Right lobe of liver (tissue), 6 donors: ENCODE results near the gene MON1A. TPM values are rescaled to one million over a fixed set of nuclear protein-coding genes. Genes with fewer than 3 reads are reported as not detected.

Experiments used
- ATAC-seq, 4 donors: fragments of 200-7000 bp; cut with Tn5 transposase; one replicate each; pipeline ENCODE4 v1.9.1; 2020; ENCODE audit warnings: mild to moderate bottlenecking in 4 of 4, moderate library complexity in 4 of 4
- DNase-seq, 3 donors: peaks; one replicate each; pipeline ENCODE4 v3.0.0-alpha.2; 2020
- H3K27ac ChIP-seq, 3 donors: fragments of 200-600 bp; one replicate each; pipeline ENCODE4 v1.8.0; 2022
- H3K27me3 ChIP-seq, 2 donors: fragments of 200-600 bp; one replicate each; pipeline ENCODE4 v1.8.0; 2022
- H3K36me3 ChIP-seq, 4 donors: fragments of 200-600 bp; sonication (generic) in 1 of 4; one replicate each; pipeline versions ENCODE4 v1.5.1 to v1.8.0; 2017 to 2022; ENCODE audit warnings: control low read depth in 1 of 4
- H3K4me1 ChIP-seq, 4 donors: fragments of 200-600 bp; sonication (generic) in 1 of 4; one replicate each; pipeline versions ENCODE4 v1.5.1 to v1.8.0; 2017 to 2022; ENCODE audit warnings: control low read depth in 1 of 4
- H3K4me3 ChIP-seq, 3 donors: fragments of 200-600 bp; one replicate each; pipeline ENCODE4 v1.8.0; 2022
- H3K9me3 ChIP-seq, 4 donors: fragments of 200-600 bp; sonication (generic) in 1 of 4; one replicate each; pipeline versions ENCODE4 v1.5.1 to v1.8.0; 2017 to 2022; ENCODE audit warnings: control low read depth in 1 of 4
- CTCF ChIP-seq, 4 donors: fragments of 200-600 bp in 3 of 4; fragments of 450-650 bp in 1 of 4; IDR thresholded peaks; one replicate each; pipeline versions ENCODE4 v1.5.1 to v1.8.0; 2016 to 2022; ENCODE audit warnings: antibody characterized with exemption in 4 of 4, mild to moderate bottlenecking in 2 of 4
- POLR2A ChIP-seq: fragments of 450-650 bp; IDR thresholded peaks from one replicate; pipeline ENCODE4 v1.6.1; 2017; ENCODE audit warnings: antibody characterized with exemption, mild to moderate bottlenecking
- WGBS: methylation state at CpG from one replicate; pipeline ENCODE4 v1.1.6; 2018; ENCODE audit warnings: low coverage, low lambda C conversion rate; ENCODE audit not compliant: insufficient coverage; ENCODE audit errors: missing lambda C conversion rate; 5-methylcytosine and 5-hydroxymethylcytosine counted together
- intact Hi-C, 2 donors: fragments of 100-400 bp; cut with DNase I; formaldehyde crosslinking; loops; one replicate each; pipeline versions ENCODE4 v1.11.2 to v1.14.1; 2022
- total RNA-seq, 6 experiments: library from RNA; depleted of rRNA in 2 of 6; stranded (reverse); fragments of >200 nt in 2 of 6; fragmentation: NEBNext Ultra II Directional in 3 of 6; extraction: Animal tissue kit (Norgen Biotek cat#: 25700) in 3 of 6; gene quantifications; one replicate each; pipeline versions ENCODE4 v1.1.0 to v1.2.4, GENCODE V29; 2016 to 2023
- donor health status: DM: no; HTN: yes; CAD: no.
- donor health status: DM: no; HTN: no; CAD: no.
- donor health status: DM: no; HTN: no; CAD: no.
- donor health status: DM: no; HTN: yes; CAD: no.
- donor health status: DM: no; HTN: yes; CAD: no.

Gene MON1A
- total RNA-seq, 6 experiments from 2014 or later: 5.4 to 14.2 (median 7.5) TPM

- Histone ChIP-seq H3K36me3 (no peaks in the 10 kb centered on the region), H3K9me3 (no peaks in the 10 kb centered on the region), H3K4me3 (no peak overlapping the region), H3K27ac (no peak overlapping the region), H3K27me3 (peaks cover 0 to 5% of the 10 kb centered on the region in 2 donors), H3K4me1 (peaks cover 0 to 8% (median 0%) of the 10 kb centered on the region in 4 donors)
- intact Hi-C loops: no loop called here
- 18% methylated on average over 2 of the region's 23 CpGs for WGBS
- ATAC-seq (no peak), DNase-seq (no peak)
- TF ChIP-seq CTCF (IDR thresholded peaks at IDR 0.05) (no peak), POLR2A (no peak)
Measured at GRCh38 chr3:49868862-49869466, 60.6 kb downstream of the MON1A start.

GRCh38 chr3:49867871-49868321, 61.7 kb downstream of the MON1A start:
- H3K27ac ChIP-seq: no peak overlapping the region
- ATAC-seq: peak in 1 of 4 donors; percentile 41
- TF ChIP-seq POLR2A: no peak
- TF ChIP-seq CTCF (IDR thresholded peaks at IDR 0.05): no peak
- intact Hi-C loops: no loop called here
- 31% methylated on average over 4 of the region's 7 CpGs for WGBS
- no peaks in the 10 kb centered on the region for H3K9me3 ChIP-seq
- peaks cover 0 to 5% of the 10 kb centered on the region in 2 donors for H3K27me3 ChIP-seq
- H3K4me1 ChIP-seq: peaks cover 0 to 8% (median 0%) of the 10 kb centered on the region in 4 donors
- no peak for DNase-seq
- H3K36me3 ChIP-seq: no peaks in the 10 kb centered on the region
- H3K4me3 ChIP-seq: no peak overlapping the region

GRCh38 chr3:49867400-49867799, 62.2 kb downstream of the MON1A start:
- no peak overlapping the region for H3K4me3 ChIP-seq
- DNase-seq (no peak), ATAC-seq (no peak)
- TF ChIP-seq CTCF (IDR thresholded peaks at IDR 0.05) (no peak), POLR2A (no peak)
- intact Hi-C loops: no loop called here
- no peaks in the 10 kb centered on the region for H3K9me3 ChIP-seq
- H3K27ac ChIP-seq: no peak overlapping the region
- H3K36me3 ChIP-seq: no peaks in the 10 kb centered on the region
- peaks cover 0 to 5% of the 10 kb centered on the region in 2 donors for H3K27me3 ChIP-seq
- 100% methylated on average over 1 of the region's 1 CpG for WGBS
- peaks cover 0 to 8% (median 0%) of the 10 kb centered on the region in 4 donors for H3K4me1 ChIP-seq

GRCh38 chr3:49865198-49865784, 64.3 kb downstream of the MON1A start:
- Histone ChIP-seq H3K27me3 (peaks cover 0 to 5% of the 10 kb centered on the region in 2 donors), H3K27ac (no peak overlapping the region), H3K9me3 (no peaks in the 10 kb centered on the region), H3K4me1 (peaks cover 0 to 8% (median 0%) of the 10 kb centered on the region in 4 donors), H3K36me3 (no peaks in the 10 kb centered on the region), H3K4me3 (no peak overlapping the region)
- ATAC-seq: no peak
- intact Hi-C loops: no loop called here
- no peak for DNase-seq
- no peak for TF ChIP-seq POLR2A
- no peak for TF ChIP-seq CTCF (IDR thresholded peaks at IDR 0.05)
- 58% methylated on average over 5 of the region's 7 CpGs for WGBS
